Esophagus squamous epithelium (tissue), 4 donors: ENCODE measurements around the gene C1orf50.

Experiments
- POLR2A ChIP-seq, 4 donors: fragments of 450-650 bp; IDR thresholded peaks; one replicate each; pipeline ENCODE4 v1.6.1; 2017; ENCODE audit warnings: antibody characterized with exemption in 4 of 4, mild to moderate bottlenecking in 4 of 4, moderate library complexity in 3 of 4
- TF ChIP-seq, protein P1 (sequence below), 6 experiments: fragments of 450-650 bp in 4 of 6; fragments of 200-600 bp in 2 of 6; sonication (generic) in 2 of 6; IDR thresholded peaks; one replicate each; pipeline ENCODE4 v1.5.1; 2016 to 2019; ENCODE audit warnings: antibody characterized with exemption in 6 of 6, mild to moderate bottlenecking in 4 of 6, moderate library complexity in 4 of 6

DNA sequence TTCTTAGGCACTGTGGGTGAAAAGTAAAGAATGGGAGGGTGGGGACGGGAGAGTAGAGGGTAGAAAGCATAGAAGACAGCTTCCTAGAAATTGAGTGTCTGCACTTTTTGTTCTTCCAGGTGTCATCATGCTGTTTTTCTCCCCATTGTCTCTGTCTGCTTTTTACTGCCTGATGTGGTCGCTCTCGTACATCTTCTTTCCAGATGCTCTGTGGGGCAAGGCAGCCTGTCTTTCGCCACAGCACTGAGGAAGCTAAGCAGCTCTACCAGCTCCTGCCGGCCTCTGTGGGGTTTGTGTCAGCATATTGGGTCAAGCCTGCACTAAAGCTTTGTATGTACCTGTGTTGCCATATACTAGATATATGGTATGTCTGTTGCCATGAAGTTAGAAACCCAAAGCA, 30.9 kb downstream of the C1orf50 start:
- TF ChIP-seq, protein P1, sequence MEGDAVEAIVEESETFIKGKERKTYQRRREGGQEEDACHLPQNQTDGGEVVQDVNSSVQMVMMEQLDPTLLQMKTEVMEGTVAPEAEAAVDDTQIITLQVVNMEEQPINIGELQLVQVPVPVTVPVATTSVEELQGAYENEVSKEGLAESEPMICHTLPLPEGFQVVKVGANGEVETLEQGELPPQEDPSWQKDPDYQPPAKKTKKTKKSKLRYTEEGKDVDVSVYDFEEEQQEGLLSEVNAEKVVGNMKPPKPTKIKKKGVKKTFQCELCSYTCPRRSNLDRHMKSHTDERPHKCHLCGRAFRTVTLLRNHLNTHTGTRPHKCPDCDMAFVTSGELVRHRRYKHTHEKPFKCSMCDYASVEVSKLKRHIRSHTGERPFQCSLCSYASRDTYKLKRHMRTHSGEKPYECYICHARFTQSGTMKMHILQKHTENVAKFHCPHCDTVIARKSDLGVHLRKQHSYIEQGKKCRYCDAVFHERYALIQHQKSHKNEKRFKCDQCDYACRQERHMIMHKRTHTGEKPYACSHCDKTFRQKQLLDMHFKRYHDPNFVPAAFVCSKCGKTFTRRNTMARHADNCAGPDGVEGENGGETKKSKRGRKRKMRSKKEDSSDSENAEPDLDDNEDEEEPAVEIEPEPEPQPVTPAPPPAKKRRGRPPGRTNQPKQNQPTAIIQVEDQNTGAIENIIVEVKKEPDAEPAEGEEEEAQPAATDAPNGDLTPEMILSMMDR (IDR thresholded peaks at IDR 0.05) = no peak
- TF ChIP-seq POLR2A (IDR thresholded peaks at IDR 0.05) = no peak
